AG04450 (cell line): ENCODE results near the gene E4F1. TPM values are rescaled to one million over a fixed set of nuclear protein-coding genes. Genes with fewer than 3 reads are reported as not detected.
A peak's percentile ranks its signal among the peaks of the same experiment; 100 is the strongest.
"Not testable (repeated sequence)": the region's sequence is repeated elsewhere in the genome, so short reads cannot be mapped to it uniquely, and the experiment has no call there.

Source experiments
- CTCF ChIA-PET: fragments of 300-600, 350-600 bp; formaldehyde crosslinking; extraction: SDS; loops from one replicate; lab custom pipeline; 2022; ENCODE audit warnings: antibody characterized with exemption, inconsistent platforms; lab: Charles Lee
- POLR2A ChIA-PET: fragments of 350-600 bp; formaldehyde crosslinking; extraction: SDS; loops from one replicate; lab custom pipeline; 2021; ENCODE audit warnings: antibody characterized with exemption, inconsistent platforms; lab: Yijun Ruan, JAX
- DNase-seq: peaks from one replicate; pipeline ENCODE4 v3.0.0-alpha.2; 2011; ENCODE audit warnings: low read depth, low spot score
- H3K27ac ChIP-seq: one replicate; pipeline ENCODE4 v1.5.1; 2012; ENCODE audit warnings: low read depth, low read length, control low read depth
- H3K27me3 ChIP-seq: one replicate; pipeline ENCODE4 v1.6.0; 2012; ENCODE audit warnings: low read length; ENCODE audit not compliant: control insufficient read depth, insufficient read depth
- H3K4me3 ChIP-seq: 2 replicates; pipeline ENCODE4 v1.5.1; 2011; ENCODE audit warnings: mild to moderate bottlenecking, low read depth, low read length, control low read depth
- H3K9me3 ChIP-seq: 2 replicates; pipeline ENCODE4 v1.5.1; 2012; ENCODE audit warnings: low read length; ENCODE audit not compliant: control insufficient read depth, insufficient read depth
- polyA plus RNA-seq: library from polyadenylated mRNA; depleted of rRNA; stranded (reverse); fragments of >200 nt; gene quantifications from 2 replicates; pipeline ENCODE4 v1.2.3, GENCODE V29; 2011
- TF ChIP-seq, protein P1 (sequence below): IDR thresholded peaks from 2 replicates; pipeline ENCODE4 v1.5.1; 2011; ENCODE audit warnings: low read depth, low read length, control low read depth, inconsistent platforms

The E4F1 gene
- polyA plus RNA-seq, 1 experiment: 8.5 TPM

DNA sequence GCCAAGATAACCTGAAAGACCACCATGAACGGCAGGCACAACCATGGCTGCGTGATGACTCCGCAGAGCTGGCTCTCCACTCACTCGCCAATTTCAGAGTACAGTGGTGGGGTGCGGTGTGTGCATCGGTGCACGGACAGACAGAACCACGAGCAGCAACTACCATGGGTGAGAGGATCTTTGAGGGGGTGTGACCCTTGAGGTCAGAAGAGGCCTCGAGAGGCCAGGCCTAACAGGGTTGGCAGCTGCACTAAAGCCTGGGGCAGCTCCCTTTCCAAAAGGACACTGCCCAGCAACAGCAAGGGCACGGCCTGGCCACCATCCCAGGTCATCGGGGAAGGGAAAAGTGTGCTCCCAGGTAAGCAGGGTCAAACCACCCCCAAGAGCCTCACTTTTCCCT lies 29.9 kb downstream of the E4F1 start:
- H3K27ac ChIP-seq: no peak overlapping the region
- CTCF ChIA-PET: interaction anchor here (1.6 kb wide), 1 partner anchor 8 kb away, joined by 4 read pairs; no protein-coding TSS in a partner anchor
- POLR2A ChIA-PET: interaction anchor here (0.7 to 1.0 kb wide), 2 partner anchors 10 to 16 kb away, joined by 3 read pairs; no protein-coding TSS in a partner anchor

DNA sequence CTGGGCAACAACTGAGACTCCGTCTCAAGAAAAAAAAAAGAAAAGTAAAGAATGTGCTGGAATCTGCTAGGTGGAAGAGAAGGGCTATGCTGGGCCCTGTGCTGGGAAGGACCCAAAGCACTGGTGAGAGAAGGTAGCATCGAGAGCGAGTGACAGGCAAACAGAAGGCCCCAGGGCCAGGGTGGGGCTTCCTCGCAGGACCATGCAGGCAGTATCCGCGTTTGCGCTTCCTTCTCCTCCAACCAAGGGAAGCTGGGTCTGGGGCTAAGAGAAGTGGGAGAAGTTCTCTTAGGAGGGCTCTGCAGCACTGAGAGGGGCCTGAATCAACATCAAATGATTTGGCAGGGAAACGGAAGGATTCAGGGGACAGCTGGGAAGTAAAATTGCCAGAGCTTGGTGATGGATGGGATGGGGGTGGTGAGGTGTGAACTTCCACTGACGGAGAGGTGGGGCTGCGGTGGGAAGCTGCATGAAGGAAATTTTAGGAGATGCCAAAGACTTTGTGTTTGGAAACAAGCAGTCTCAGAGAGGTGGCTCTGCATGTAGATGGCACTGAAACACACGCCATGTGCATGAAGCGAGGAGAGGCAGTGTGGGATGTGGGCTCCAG lies 33.2 kb downstream of the E4F1 start:
- POLR2A ChIA-PET: interaction anchor here (1.0 to 1.1 kb wide), 2 partner anchors 12 to 101 kb away, joined by 3 read pairs; partner anchors contain the start of gene TRAF7
- Histone ChIP-seq H3K9me3 (no peaks in the 10 kb centered on the region; the same call in 1 of the 2 replicates), H3K4me3 (no peak overlapping the region), H3K27ac (no peak overlapping the region), H3K27me3 (no peaks in the 10 kb centered on the region)
- TF ChIP-seq, protein P1, sequence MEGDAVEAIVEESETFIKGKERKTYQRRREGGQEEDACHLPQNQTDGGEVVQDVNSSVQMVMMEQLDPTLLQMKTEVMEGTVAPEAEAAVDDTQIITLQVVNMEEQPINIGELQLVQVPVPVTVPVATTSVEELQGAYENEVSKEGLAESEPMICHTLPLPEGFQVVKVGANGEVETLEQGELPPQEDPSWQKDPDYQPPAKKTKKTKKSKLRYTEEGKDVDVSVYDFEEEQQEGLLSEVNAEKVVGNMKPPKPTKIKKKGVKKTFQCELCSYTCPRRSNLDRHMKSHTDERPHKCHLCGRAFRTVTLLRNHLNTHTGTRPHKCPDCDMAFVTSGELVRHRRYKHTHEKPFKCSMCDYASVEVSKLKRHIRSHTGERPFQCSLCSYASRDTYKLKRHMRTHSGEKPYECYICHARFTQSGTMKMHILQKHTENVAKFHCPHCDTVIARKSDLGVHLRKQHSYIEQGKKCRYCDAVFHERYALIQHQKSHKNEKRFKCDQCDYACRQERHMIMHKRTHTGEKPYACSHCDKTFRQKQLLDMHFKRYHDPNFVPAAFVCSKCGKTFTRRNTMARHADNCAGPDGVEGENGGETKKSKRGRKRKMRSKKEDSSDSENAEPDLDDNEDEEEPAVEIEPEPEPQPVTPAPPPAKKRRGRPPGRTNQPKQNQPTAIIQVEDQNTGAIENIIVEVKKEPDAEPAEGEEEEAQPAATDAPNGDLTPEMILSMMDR: no peak
- DNase-seq: no peak
- CTCF ChIA-PET: no interaction called here

More for the DNA sequence above, 29.9 kb downstream of the E4F1 start:
- H3K9me3 ChIP-seq: no peaks in the 10 kb centered on the region; the same call in 1 of the 2 replicates
- no peak for DNase-seq
- no peak overlapping the region for H3K4me3 ChIP-seq
- no peaks in the 10 kb centered on the region for H3K27me3 ChIP-seq
- TF ChIP-seq, protein P1: no peak

DNA sequence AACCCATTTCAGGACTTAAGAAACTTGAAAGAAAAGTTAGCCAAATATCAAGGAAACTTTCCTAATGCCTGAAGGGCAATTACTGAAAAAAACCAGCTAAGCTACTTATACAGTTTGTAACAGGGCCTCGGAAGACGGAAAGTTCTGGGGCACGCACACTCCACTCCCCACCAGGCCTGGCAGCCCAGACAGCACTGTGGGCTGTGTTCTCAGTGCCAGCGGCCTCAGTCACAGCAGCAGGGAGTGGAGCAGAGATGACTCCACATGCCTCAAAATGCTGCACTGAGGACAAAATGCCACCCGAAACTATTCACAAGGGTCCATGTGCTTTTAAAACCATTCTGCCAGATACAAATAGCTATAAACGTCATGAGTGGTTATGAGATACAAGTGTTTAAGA lies 34.3 kb downstream of the E4F1 start:
- DNase-seq: no peak
- H3K27ac ChIP-seq: no peak overlapping the region
- CTCF ChIA-PET: no interaction called here
- H3K4me3 ChIP-seq: no peak overlapping the region
- POLR2A ChIA-PET: no interaction called here
- no peaks in the 10 kb centered on the region for H3K9me3 ChIP-seq
- no peaks in the 10 kb centered on the region for H3K27me3 ChIP-seq
- TF ChIP-seq, protein P1: no peak

DNA sequence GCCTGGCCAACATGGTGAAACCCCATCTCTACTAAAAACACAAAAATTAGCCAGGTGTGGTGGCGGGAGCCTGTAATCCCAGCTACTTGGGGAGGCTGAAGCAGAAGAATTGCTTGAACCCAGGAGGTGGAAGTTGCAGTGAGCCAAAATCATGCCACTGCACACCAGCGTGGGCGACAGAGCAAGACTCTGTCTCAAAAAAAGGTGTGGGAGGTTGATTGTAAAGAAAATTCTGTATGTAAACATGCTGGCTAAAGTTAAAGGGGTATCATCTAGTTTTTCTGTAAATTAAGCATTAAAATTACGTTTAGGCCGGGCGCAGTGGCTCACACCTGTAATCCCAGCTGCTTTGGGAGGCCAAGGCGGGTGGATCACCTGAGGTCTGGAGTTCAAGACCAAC lies 35.1 kb downstream of the E4F1 start:
- CTCF ChIA-PET, H3K9me3 ChIP-seq, DNase-seq, H3K27ac ChIP-seq, H3K4me3 ChIP-seq, POLR2A ChIA-PET, H3K27me3 ChIP-seq: not testable (repeated sequence)

DNA sequence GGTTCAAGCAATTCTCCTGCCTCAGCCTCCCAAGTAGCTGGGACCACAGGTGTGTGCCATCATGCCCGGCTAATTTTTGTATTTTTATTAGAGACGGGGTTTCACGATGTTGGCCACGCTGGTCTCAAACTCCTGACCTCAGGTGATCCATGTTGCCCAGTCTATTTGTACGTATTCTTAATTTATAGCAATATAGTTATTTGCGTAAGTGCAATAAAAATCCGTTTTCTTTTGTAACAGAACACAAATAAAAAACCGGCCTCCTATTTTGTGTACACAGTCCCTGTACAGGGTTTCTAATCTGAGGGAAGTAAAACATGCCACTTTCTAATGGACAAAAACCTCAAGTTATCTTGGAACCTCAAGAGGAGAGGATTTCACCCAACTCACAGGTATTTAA lies 36.9 kb downstream of the E4F1 start:
- POLR2A ChIA-PET: interaction anchor here (1.4 kb wide), 1 partner anchor 9 kb away, joined by 5 read pairs; the partner anchor contains the start of gene ECI1
- CTCF ChIA-PET: interaction anchor here (0.7 kb wide), 1 partner anchor 504 kb away, joined by 4 read pairs; no protein-coding TSS in a partner anchor
- Histone ChIP-seq H3K9me3 (no peaks in the 10 kb centered on the region), H3K4me3 (no peak overlapping the region), H3K27ac (no peak overlapping the region), H3K27me3 (no peaks in the 10 kb centered on the region)
- no peak for DNase-seq
- TF ChIP-seq, protein P1: no peak

DNA sequence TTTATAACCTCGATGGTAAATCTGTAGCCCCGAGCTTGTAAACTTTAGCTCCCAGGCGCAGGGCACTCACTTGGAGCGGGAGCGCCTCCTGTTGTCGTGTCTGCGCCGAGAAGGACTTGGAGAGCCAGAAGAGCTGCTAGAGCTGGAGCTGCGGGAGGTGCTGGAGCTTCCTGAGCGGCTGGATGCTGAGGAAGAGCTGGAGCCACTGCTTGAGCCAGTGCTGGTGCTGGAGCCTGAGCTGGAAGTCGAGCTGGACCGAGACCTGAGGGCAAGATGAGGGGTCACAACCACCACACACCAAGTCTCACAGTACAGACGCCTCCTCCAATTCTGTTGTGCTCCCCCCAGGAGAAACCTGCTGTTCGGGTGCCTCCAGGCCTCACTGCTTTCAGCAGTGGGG lies 39.6 kb downstream of the E4F1 start:
- CTCF ChIA-PET, H3K27ac ChIP-seq, H3K9me3 ChIP-seq, DNase-seq, H3K4me3 ChIP-seq, H3K27me3 ChIP-seq: not testable (repeated sequence)
- POLR2A ChIA-PET: interaction anchor here (1.1 to 1.6 kb wide), 2 partner anchors 9 to 12 kb away, joined by 3 to 6 read pairs; partner anchors contain the start of gene ECI1

DNA sequence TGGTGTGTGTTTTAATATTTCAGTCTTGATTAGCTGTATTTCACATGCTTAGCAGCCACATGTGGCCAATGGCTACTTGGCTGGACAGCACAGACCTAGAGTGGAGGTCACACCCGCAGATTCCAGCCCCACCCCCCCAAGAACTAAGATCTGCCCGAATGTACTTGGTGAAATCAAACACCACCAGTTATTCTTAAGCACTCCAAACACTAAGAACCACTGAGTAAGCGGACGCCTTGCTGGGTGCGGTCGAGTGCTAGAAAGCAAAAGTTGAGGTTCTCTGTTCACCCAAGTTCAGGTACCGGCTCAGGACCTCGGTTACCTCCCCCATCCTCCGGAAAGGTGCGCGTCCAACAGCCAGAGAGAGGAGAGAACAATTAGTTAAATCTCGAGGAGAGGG lies 43.5 kb downstream of the E4F1 start:
- H3K27me3 ChIP-seq, CTCF ChIA-PET, POLR2A ChIA-PET, H3K9me3 ChIP-seq, H3K27ac ChIP-seq, DNase-seq: not testable (repeated sequence)
- peak overlapping the region; percentile 91 for H3K4me3 ChIP-seq

DNA sequence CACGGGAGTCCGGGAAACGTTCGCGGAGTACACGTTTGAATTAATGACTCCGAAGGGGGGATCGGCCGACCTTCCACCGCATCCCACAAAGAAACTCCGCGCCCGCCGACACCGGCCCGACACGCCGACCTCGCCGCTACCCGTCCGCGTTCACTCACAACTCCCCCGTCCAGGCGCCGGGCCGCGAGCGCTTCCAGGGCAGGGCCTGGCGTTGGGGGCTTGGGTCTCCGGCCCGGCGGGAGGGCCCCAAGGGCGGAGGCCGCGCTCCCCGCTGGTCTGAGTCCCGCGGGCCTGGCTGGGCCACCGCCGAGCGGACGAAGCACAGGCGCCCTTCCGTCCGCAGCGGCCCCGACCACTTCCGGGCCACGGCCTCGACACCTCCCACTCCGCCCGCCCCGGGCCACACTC lies 44.1 kb downstream of the E4F1 start:
- H3K27me3 ChIP-seq, DNase-seq, H3K9me3 ChIP-seq, POLR2A ChIA-PET, CTCF ChIA-PET: not testable (repeated sequence)
- H3K27ac ChIP-seq: peak overlapping the region; percentile 95
- peak overlapping the region; percentile 91 for H3K4me3 ChIP-seq
